Neural progenitor cell (in vitro differentiated cells): ENCODE results near the gene KCNJ14. TPM values are rescaled to one million over a fixed set of nuclear protein-coding genes. Genes with fewer than 3 reads are reported as not detected.

Experiments used
- DNase-seq: peaks from one replicate; pipeline ENCODE4 v3.0.0-alpha.2; 2016; ENCODE audit warnings: low spot score
- H2AFZ ChIP-seq: fragments of 200-600 bp; sonication (generic); replicated peaks from 2 replicates; pipeline ENCODE4 v1.6.1; 2016; ENCODE audit warnings: antibody characterized with exemption
- H3F3A ChIP-seq: fragments of 200-600 bp; sonication (generic); 2 replicates; pipeline ENCODE4 v1.6.1; 2016; ENCODE audit warnings: antibody characterized with exemption, low read depth
- H3K27ac ChIP-seq: fragments of 200-600 bp; sonication (generic); 2 replicates; pipeline ENCODE4 v1.5.1; 2016; ENCODE audit warnings: mild to moderate bottlenecking
- H3K27me3 ChIP-seq: fragments of 200-600 bp; sonication (generic); 2 replicates; pipeline ENCODE4 v1.6.1; 2016; ENCODE audit warnings: mild to moderate bottlenecking, moderate library complexity
- H3K36me3 ChIP-seq: fragments of 200-600 bp; sonication (generic); 2 replicates; pipeline ENCODE4 v1.5.1; 2016
- H3K4me1 ChIP-seq: fragments of 200-600 bp; sonication (generic); 2 replicates; pipeline ENCODE4 v1.6.1; 2016; ENCODE audit warnings: mixed run types
- H3K4me2 ChIP-seq: fragments of 200-600 bp; sonication (generic); 2 replicates; pipeline ENCODE4 v1.6.1; 2016
- H3K4me3 ChIP-seq: fragments of 200-600 bp; sonication (generic); 2 replicates; pipeline ENCODE4 v1.5.1; 2016
- H3K79me2 ChIP-seq: fragments of 200-600 bp; sonication (generic); 2 replicates; pipeline ENCODE4 v1.6.1; 2016; ENCODE audit warnings: low read depth
- H3K9ac ChIP-seq: fragments of 200-600 bp; sonication (generic); 2 replicates; pipeline ENCODE4 v1.6.1; 2016
- H3K9me3 ChIP-seq: fragments of 200-600 bp; sonication (generic); 2 replicates; pipeline ENCODE4 v1.5.1; 2016; ENCODE audit warnings: low read depth
- H4K20me1 ChIP-seq: fragments of 200-600 bp; sonication (generic); 2 replicates; pipeline ENCODE4 v1.6.1; 2016; ENCODE audit warnings: low read depth
- H3K27ac Mint-ChIP-seq: 3 replicates; pipeline ENCODE4 v1.8.0; 2021; ENCODE audit warnings: mixed read lengths
- H3K27me3 Mint-ChIP-seq: 2 replicates; pipeline ENCODE4 v1.8.0; 2022; ENCODE audit warnings: low read depth, mild to moderate bottlenecking, inconsistent platforms, moderate library complexity, mixed read lengths; ENCODE audit not compliant: insufficient read depth
- H3K36me3 Mint-ChIP-seq: 3 replicates; pipeline ENCODE4 v1.8.0; 2021; ENCODE audit warnings: mixed read lengths
- H3K4me1 Mint-ChIP-seq: 3 replicates; pipeline ENCODE4 v1.8.0; 2021; ENCODE audit warnings: mixed read lengths
- H3K4me3 Mint-ChIP-seq: 3 replicates; pipeline ENCODE4 v1.8.0; 2021; ENCODE audit warnings: mild to moderate bottlenecking, moderate library complexity, mixed read lengths
- H3K9me3 Mint-ChIP-seq: 3 replicates; pipeline ENCODE4 v1.8.0; 2020; ENCODE audit warnings: mixed read lengths
- EZH2 ChIP-seq: fragments of 200-600 bp; sonication (generic); IDR thresholded peaks from 2 replicates; pipeline ENCODE4 v1.6.1; 2017; ENCODE audit warnings: antibody characterized with exemption, mild to moderate bottlenecking, moderate library complexity
- EZH2phosphoT487 ChIP-seq: fragments of 200-600 bp; sonication (generic); IDR thresholded peaks from 2 replicates; pipeline ENCODE4 v1.6.1; 2017; ENCODE audit warnings: antibody characterized with exemption
- total RNA-seq: library from RNA; depleted of rRNA; stranded (reverse); fragments of >200 nt; gene quantifications from 2 replicates; pipeline ENCODE4 v1.2.3, GENCODE V29; 2015; ENCODE audit warnings: low replicate concordance
- TF ChIP-seq, protein P1 (sequence below): fragments of 200-600 bp; sonication (generic); IDR thresholded peaks from 2 replicates; pipeline ENCODE4 v1.5.1; 2017; ENCODE audit warnings: antibody characterized with exemption, mild to moderate bottlenecking

Gene KCNJ14
- total RNA-seq, 1 donor from 2014 or later: 0.69 TPM

DNA sequence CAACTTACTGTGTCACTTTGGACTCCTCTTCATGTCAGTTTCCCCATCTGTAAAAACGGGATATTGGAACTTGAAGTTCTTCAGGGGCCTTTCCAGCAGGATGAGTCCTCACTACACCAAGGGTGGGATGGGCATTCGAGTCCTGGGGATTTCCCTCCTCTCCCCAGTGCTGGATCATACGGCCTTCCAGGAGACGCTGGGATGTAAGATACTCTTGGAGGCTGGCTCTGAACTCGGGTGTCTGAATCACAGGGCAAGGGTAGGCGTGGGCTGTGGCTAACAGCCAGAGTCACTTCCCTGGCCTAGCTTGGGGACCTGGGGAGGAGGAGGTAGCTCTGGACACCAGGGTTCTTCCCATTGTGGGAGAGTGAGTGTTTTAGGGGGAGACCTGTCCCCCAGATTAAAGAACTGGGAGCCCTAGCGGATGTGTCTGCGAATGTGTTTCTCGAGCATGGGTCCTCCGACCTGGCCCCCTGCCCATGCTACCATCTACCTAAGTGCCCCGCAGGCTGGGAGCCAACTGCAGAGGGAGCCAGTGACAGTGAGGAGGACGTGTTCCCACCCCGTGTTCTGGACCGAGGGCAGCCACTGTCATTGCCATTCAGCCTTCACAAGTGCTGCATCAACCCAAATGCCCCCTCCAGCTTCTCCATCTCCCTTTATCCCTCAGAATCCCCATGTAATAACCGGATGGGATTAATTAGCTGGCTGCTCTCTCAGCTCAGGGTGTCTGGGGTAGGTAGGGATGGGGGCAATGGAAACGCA is 11.4 kb downstream of the KCNJ14 start:
- peaks cover 21% of the 10 kb centered on the region for H4K20me1 ChIP-seq
- H3K4me3 ChIP-seq: no peak overlapping the region
- peaks cover 22% of the 10 kb centered on the region for H3K4me1 ChIP-seq
- peaks cover 26% of the 10 kb centered on the region for H3K79me2 ChIP-seq
- Mint-ChIP-seq H3K36me3 (peaks cover 8% of the 10 kb centered on the region), H3K27ac (peak overlapping the region; percentile 74), H3K4me3 (peak overlapping the region; percentile 46), H3K9me3 (no peaks in the 10 kb centered on the region), H3K4me1 (peaks cover 34% of the 10 kb centered on the region), H3K27me3 (peaks cover 6% of the 10 kb centered on the region)
- no peak overlapping the region for H3K9ac ChIP-seq
- H3K27ac ChIP-seq: no peak overlapping the region
- H3K9me3 ChIP-seq: no peaks in the 10 kb centered on the region
- H3K27me3 ChIP-seq: no peaks in the 10 kb centered on the region
- H3K4me2 ChIP-seq: peak overlapping the region; percentile 36
- no peak overlapping the region for H2AFZ ChIP-seq
- peaks cover 31% of the 10 kb centered on the region for H3F3A ChIP-seq
- no peak for DNase-seq
- TF ChIP-seq, protein P1, sequence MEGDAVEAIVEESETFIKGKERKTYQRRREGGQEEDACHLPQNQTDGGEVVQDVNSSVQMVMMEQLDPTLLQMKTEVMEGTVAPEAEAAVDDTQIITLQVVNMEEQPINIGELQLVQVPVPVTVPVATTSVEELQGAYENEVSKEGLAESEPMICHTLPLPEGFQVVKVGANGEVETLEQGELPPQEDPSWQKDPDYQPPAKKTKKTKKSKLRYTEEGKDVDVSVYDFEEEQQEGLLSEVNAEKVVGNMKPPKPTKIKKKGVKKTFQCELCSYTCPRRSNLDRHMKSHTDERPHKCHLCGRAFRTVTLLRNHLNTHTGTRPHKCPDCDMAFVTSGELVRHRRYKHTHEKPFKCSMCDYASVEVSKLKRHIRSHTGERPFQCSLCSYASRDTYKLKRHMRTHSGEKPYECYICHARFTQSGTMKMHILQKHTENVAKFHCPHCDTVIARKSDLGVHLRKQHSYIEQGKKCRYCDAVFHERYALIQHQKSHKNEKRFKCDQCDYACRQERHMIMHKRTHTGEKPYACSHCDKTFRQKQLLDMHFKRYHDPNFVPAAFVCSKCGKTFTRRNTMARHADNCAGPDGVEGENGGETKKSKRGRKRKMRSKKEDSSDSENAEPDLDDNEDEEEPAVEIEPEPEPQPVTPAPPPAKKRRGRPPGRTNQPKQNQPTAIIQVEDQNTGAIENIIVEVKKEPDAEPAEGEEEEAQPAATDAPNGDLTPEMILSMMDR: no peak
- no peak for TF ChIP-seq EZH2phosphoT487
- H3K36me3 ChIP-seq: peaks cover 3% of the 10 kb centered on the region

DNA sequence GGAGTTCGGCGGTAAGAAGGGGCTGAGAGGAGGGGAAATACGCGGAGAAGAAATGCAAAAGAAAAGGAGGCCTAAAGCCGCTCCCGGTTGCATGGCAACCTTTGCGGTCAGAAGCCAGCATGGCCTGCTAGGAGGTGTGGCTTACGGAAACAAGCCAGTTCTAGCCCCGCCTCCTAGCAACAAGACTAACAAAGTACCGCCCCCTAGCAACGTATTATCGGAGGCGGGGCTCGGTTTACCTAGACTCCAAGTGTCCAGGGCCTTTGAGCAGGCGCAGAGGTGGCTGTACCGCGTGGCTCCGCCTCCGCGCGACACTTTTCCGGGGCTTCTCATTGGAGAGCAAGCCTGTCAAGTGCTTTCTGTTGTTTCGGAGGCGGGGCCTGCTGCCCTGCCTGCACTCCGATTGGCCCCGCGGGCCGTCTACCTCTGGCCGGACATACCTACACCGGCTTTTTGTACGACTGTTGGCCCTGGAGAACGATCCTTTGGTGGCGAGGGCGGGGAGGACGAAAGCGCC is 13.5 kb downstream of the KCNJ14 start:
- Histone ChIP-seq H3K4me1 (peaks cover 22% of the 10 kb centered on the region), H3K27ac (peak overlapping the region; percentile 30), H3K4me2 (peak overlapping the region; percentile 70), H3K9me3 (no peaks in the 10 kb centered on the region), H3K9ac (no peak overlapping the region), H3K4me3 (peak overlapping the region; percentile 88), H2AFZ (no peak overlapping the region), H3F3A (peaks cover 36% of the 10 kb centered on the region), H3K27me3 (no peaks in the 10 kb centered on the region), H3K79me2 (peaks cover 29% of the 10 kb centered on the region), H3K36me3 (peaks cover 4% of the 10 kb centered on the region), H4K20me1 (peaks cover 42% of the 10 kb centered on the region)
- Mint-ChIP-seq H3K4me1 (peaks cover 36% of the 10 kb centered on the region), H3K9me3 (no peaks in the 10 kb centered on the region), H3K4me3 (peak overlapping the region; percentile 97), H3K27ac (peak overlapping the region; percentile 99), H3K36me3 (peaks cover 24% of the 10 kb centered on the region), H3K27me3 (peaks cover 12% of the 10 kb centered on the region)
- TF ChIP-seq EZH2phosphoT487: no peak
- TF ChIP-seq, protein P1: no peak
- no peak for TF ChIP-seq EZH2
- peak; percentile 100 for DNase-seq

DNA sequence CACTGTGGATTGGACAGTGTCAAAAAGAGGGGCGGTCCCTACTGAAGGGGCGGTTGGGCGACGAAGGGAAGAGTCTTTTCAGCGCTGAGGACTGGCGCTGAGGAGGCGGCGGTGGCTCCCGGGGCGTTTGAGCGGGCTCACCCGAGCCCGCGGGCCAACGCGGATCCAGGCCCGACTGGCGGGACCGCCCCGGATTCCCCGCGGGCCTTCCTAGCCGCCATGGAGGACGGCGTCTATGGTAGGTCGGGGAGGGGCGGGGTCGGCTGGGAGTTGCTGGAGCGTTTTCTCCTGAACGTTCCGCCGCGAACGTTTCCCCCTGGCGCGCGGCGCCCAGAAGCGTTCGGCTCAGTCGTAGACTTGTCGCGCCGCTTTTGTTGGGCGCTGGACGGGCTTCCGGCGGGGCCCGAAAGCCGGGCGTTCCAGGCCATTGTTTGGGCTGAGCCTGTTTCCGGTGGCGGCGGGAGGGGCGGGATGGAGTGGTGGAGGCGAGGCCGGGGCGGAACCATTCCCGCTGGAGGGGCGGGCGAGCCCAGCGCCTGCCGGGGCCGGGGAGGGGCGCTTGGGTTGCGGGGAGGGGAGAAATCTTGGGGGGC is 14.0 kb downstream of the KCNJ14 start, which contains the start of gene CYTH2:
Gene CYTH2 (plus strand): TSS at position 81 of the 593 bp plus-strand sequence. CDS start 139 bp downstream, at position 220.
- Histone ChIP-seq H3K79me2 (peaks cover 29% of the 10 kb centered on the region), H3K9me3 (no peaks in the 10 kb centered on the region), H4K20me1 (peaks cover 43% of the 10 kb centered on the region), H3K9ac (peak within 1 kb of the TSS; percentile 91), H3F3A (peaks cover 36% of the 10 kb centered on the region), H3K27me3 (no peaks in the 10 kb centered on the region), H3K4me2 (peak within 1 kb of the TSS; percentile 99), H3K4me3 (peak within 1 kb of the TSS; percentile 88), H3K27ac (peak within 1 kb of the TSS; percentile 90), H3K36me3 (peaks cover 4% of the 10 kb centered on the region), H2AFZ (peak within 1 kb of the TSS; percentile 40), H3K4me1 (peaks cover 22% of the 10 kb centered on the region)
- Mint-ChIP-seq H3K27ac (peak within 1 kb of the TSS; percentile 99), H3K36me3 (peaks cover 26% of the 10 kb centered on the region), H3K27me3 (peaks cover 13% of the 10 kb centered on the region), H3K4me1 (peaks cover 36% of the 10 kb centered on the region), H3K4me3 (peak within 1 kb of the TSS; percentile 97), H3K9me3 (no peaks in the 10 kb centered on the region)
- peak; percentile 93 for DNase-seq
- TF ChIP-seq, protein P1: no peak
- TF ChIP-seq EZH2phosphoT487 (no peak), EZH2 (no peak)
